Peyer's patch (tissue), 4 donors: ENCODE measurements around the gene CHPT1. TPM values are rescaled to one million over a fixed set of nuclear protein-coding genes. Genes with fewer than 3 reads are reported as not detected.
A peak's percentile ranks its signal among the peaks of the same experiment; 100 is the strongest.

Experiments used
- DNase-seq, 3 donors: peaks; one replicate each; pipeline ENCODE4 v3.0.0-alpha.2; 2017 to 2019
- H3K27ac ChIP-seq, 4 donors: fragments of 200-600 bp; sonication (generic); one replicate each; pipeline ENCODE4 v1.5.1; 2016 to 2019
- H3K27me3 ChIP-seq, 2 donors: fragments of 200-600 bp; sonication (generic); one replicate each; pipeline ENCODE4 v1.5.1; 2019
- H3K36me3 ChIP-seq, 3 donors: fragments of 200-600 bp; sonication (generic); one replicate each; pipeline ENCODE4 v1.5.1; 2016 to 2019
- H3K4me1 ChIP-seq, 4 donors: fragments of 200-600 bp; sonication (generic); one replicate each; pipeline ENCODE4 v1.5.1; 2016 to 2019
- H3K4me3 ChIP-seq, 4 donors: fragments of 200-600 bp; sonication (generic); 1 replicate in 3 of 4; 2 replicates in 1 of 4; pipeline ENCODE4 v1.5.1; 2016 to 2019; ENCODE audit warnings: mild to moderate bottlenecking in 1 of 4
- H3K9me3 ChIP-seq, 4 donors: fragments of 200-600 bp; sonication (generic); one replicate each; pipeline ENCODE4 v1.5.1; 2016 to 2019; ENCODE audit warnings: mild to moderate bottlenecking in 1 of 4
- POLR2A ChIP-seq, 2 donors: fragments of 450-650 bp; IDR thresholded peaks; one replicate each; pipeline ENCODE4 v1.5.1; 2017; ENCODE audit warnings: antibody characterized with exemption in 2 of 2, mild to moderate bottlenecking in 2 of 2, moderate library complexity in 2 of 2
- total RNA-seq, 4 donors: library from RNA; depleted of rRNA; stranded (reverse); fragments of >200 nt; gene quantifications; one replicate each; pipeline ENCODE4 v1.1.0, GENCODE V29; 2016
- TF ChIP-seq, protein P1 (sequence below), 6 experiments: fragments of 450-650 bp in 4 of 6; fragments of 200-600 bp in 2 of 6; sonication (generic) in 1 of 6; IDR thresholded peaks; one replicate each; pipeline ENCODE4 v1.5.1; 2017 to 2019; ENCODE audit warnings: antibody characterized with exemption in 6 of 6, mild to moderate bottlenecking in 3 of 6, moderate library complexity in 1 of 6

CHPT1 gene
- total RNA-seq, 4 donors from 2014 or later = 78.4 to 471 (median 359) TPM

DNA sequence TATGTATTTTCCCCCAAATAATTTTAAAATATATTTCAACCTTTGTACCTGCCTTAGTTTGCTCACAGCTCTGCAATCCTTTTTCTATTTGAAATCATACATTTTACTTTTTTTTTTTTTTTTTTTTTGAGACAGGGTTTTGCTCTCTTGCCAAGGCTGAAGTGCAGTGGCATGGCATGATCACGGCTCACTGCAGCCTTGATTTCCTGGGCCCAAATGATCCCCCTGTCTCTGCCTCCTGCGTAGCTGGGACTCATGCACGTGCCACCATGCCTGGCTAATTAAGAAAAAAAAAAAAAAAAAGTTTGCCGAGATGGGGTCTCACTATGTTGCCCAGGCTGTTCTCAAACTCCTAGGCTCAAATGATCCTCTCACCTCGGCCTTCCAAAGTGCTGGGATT, 43.1 kb downstream of the CHPT1 start:
- Histone ChIP-seq H3K27me3 (no peaks in the 10 kb centered on the region), H3K9me3 (no peaks in the 10 kb centered on the region), H3K27ac (no peak overlapping the region), H3K36me3 (peaks cover 0 to 77% (median 2%) of the 10 kb centered on the region in 3 donors), H3K4me1 (no peaks in the 10 kb centered on the region), H3K4me3 (no peak overlapping the region)
- DNase-seq = no peak
- TF ChIP-seq, protein P1, sequence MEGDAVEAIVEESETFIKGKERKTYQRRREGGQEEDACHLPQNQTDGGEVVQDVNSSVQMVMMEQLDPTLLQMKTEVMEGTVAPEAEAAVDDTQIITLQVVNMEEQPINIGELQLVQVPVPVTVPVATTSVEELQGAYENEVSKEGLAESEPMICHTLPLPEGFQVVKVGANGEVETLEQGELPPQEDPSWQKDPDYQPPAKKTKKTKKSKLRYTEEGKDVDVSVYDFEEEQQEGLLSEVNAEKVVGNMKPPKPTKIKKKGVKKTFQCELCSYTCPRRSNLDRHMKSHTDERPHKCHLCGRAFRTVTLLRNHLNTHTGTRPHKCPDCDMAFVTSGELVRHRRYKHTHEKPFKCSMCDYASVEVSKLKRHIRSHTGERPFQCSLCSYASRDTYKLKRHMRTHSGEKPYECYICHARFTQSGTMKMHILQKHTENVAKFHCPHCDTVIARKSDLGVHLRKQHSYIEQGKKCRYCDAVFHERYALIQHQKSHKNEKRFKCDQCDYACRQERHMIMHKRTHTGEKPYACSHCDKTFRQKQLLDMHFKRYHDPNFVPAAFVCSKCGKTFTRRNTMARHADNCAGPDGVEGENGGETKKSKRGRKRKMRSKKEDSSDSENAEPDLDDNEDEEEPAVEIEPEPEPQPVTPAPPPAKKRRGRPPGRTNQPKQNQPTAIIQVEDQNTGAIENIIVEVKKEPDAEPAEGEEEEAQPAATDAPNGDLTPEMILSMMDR (IDR thresholded peaks at IDR 0.05) = no peak
- no peak for TF ChIP-seq POLR2A (IDR thresholded peaks at IDR 0.05)

DNA sequence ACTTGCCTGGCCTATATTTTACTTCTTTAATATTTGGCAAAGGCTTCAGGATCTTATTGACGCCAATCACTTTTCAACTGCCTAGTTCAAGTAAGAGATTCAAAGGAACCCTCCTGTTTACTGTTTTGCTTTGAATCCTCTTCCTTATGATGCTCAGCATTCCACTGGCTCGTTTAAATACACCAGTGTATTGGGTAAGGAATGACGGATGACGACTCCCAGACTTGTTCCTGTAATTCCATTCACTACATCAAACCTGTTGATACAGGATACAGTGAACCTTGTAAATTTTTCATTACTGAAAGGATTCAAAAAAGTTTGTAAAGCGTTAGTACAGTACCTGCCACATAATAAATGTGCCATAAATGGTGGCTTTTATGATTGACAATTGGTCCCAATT, 43.5 kb downstream of the CHPT1 start:
- H3K27ac ChIP-seq = no peak overlapping the region
- no peak for DNase-seq
- no peaks in the 10 kb centered on the region for H3K4me1 ChIP-seq
- H3K36me3 ChIP-seq = peaks cover 0 to 81% (median 2%) of the 10 kb centered on the region in 3 donors
- H3K9me3 ChIP-seq = no peaks in the 10 kb centered on the region
- TF ChIP-seq, protein P1 (IDR thresholded peaks at IDR 0.05) = no peak
- no peak for TF ChIP-seq POLR2A (IDR thresholded peaks at IDR 0.05)
- no peaks in the 10 kb centered on the region for H3K27me3 ChIP-seq
- H3K4me3 ChIP-seq = no peak overlapping the region

DNA sequence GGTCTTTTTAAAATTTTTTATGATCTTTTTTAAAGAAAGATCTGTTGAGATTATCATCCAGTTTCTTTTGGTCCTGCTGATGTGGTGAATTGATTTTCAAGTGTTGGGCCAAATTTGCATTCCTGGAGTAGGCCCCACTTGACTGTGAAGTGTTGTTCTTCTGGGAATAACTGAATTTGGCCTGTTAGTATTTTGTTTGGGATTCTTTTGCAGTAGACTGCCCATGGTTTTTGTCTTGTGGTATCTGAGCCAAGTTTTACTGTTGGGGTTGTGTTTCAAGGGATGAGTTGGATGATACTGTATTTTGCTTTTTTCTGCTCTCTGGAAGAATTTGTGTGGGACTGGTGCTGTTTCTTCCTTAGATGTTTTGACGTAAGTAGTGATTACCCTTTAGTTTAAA, 45.8 kb downstream of the CHPT1 start:
- Histone ChIP-seq H3K4me3 (no peak overlapping the region), H3K27ac (peak overlapping the region in 3 of 4 donors; percentile 23 to 80 (median 73)), H3K27me3 (no peaks in the 10 kb centered on the region), H3K36me3 (peaks cover 0 to 91% (median 2%) of the 10 kb centered on the region in 3 donors), H3K4me1 (no peaks in the 10 kb centered on the region), H3K9me3 (no peaks in the 10 kb centered on the region)
- DNase-seq = no peak
- TF ChIP-seq, protein P1 (IDR thresholded peaks at IDR 0.05) = no peak
- TF ChIP-seq POLR2A (IDR thresholded peaks at IDR 0.05) = no peak

DNA sequence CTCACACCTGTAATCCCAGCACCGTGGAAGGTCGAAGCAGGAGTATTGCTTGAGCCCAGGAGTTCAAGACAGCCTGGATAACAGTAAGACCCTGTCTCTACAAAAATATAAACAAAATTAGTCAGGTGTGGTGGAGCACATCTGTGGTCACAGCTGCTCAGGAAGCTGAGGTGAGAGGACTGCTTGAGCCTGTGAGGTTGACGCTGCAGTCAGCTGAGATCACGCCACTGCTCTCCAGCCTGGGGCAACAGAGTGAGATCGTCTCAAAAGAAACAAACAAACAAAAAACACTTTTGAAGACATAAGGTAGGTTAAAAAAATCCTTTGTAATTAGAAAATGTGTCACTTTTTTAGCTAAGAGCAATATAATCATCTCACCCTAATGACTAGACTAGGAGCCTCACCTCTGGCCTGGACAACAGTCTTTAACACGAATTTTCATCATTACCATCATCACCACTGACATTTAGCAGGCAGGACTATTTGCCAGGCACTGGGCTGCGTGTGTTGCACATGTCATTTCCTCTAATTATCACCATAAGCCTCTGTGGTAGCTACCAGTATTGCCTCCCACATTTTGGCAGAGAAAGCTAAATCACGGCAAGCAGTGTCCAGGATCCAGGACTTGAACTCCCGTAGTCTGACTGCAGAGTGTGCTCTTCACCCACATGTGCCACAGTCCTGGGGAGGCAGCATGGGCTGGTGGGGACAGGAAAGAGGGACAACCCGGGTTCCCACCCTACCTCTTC, 46.5 kb downstream of the CHPT1 start:
- no peaks in the 10 kb centered on the region for H3K27me3 ChIP-seq
- H3K36me3 ChIP-seq = peaks cover 0 to 91% (median 2%) of the 10 kb centered on the region in 3 donors
- peak overlapping the region in 3 of 4 donors; percentile 23 to 82 (median 80) for H3K27ac ChIP-seq
- H3K9me3 ChIP-seq = no peaks in the 10 kb centered on the region
- peak in 2 of 3 donors; percentile 83 to 89 for DNase-seq
- H3K4me3 ChIP-seq = no peak overlapping the region
- no peak for TF ChIP-seq POLR2A (IDR thresholded peaks at IDR 0.05)
- TF ChIP-seq, protein P1 (IDR thresholded peaks at IDR 0.05) = no peak
- no peaks in the 10 kb centered on the region for H3K4me1 ChIP-seq

DNA sequence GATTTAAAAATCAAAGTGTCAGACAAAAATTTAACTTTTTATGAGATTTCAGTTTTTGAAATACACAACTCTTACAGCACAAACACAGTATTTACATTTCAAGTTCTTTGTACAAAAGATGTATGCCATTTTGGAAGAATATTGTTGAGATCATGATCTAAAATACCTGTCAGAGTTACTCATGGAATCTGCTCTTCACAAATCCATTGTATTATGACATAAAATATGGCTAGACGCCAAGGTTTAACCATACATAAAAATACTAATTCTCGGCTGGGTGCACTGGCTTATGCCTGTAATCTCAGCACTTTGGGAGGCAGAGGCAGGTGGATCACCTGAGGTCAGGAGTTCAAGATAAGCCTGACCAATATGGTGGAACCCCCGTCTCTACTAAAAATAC, 48.0 kb downstream of the CHPT1 start:
- TF ChIP-seq, protein P1 (IDR thresholded peaks at IDR 0.05) = no peak
- TF ChIP-seq POLR2A (IDR thresholded peaks at IDR 0.05) = no peak
- Histone ChIP-seq H3K36me3 (peaks cover 0 to 93% (median 0%) of the 10 kb centered on the region in 3 donors), H3K4me3 (no peak overlapping the region), H3K27ac (peak overlapping the region in 1 of 4 donors; percentile 4), H3K27me3 (no peaks in the 10 kb centered on the region), H3K4me1 (no peaks in the 10 kb centered on the region), H3K9me3 (no peaks in the 10 kb centered on the region)
- DNase-seq = no peak
